Measurements from ENCODE around the gene LMOD3. TPM values are rescaled to one million over a fixed set of nuclear protein-coding genes. Genes with fewer than 3 reads are reported as not detected.

The LMOD3 gene
- total and polyA plus RNA-seq, 9 of the 15 experiments (the other 6 are each of a cell fraction or from before 2014, with no cell fraction given): 0.03 TPM; not detected in 8

DNA sequence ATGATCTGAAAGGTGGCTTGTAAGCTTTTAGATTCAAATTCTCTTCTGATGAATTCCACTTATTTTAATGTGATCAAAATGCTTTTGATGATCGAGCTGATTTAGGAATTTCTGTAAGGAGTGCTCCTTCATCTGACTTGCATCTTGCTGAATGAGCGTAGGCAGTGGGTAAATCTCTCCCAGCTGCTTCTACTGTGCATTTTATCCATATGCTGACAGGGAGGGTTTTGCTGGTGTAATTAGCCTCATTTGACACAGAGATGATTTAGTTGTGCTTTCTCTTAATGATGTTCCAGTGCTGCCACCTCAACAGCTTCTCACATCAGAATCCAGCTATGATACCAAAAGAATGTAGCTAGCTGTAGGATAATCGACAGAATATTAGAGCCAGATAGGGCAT lies 3.8 kb upstream of the LMOD3 start:
- no peak for FAIRE-seq
- H3K4me1 ChIP-seq (replicated peaks in 1 of 2; ENCODE audit: control insufficient read depth in 2 of 2, insufficient read depth in 2 of 2, low read length in 2 of 2): no peaks in the 10 kb centered on the region

More for the DNA sequence above, 3.8 kb upstream of the LMOD3 start:
- ChIA-PET POLR2A (interaction anchor here (0.5 kb wide), 1 partner anchor 544 kb away, joined by 4 read pairs; no protein-coding TSS in a partner anchor), CTCF (ENCODE audit: low intra/inter-chr PET ratio) (no interaction called here)
- no peaks in the 10 kb centered on the region for H3K9me3 ChIP-seq (replicated peaks; ENCODE audit: control insufficient read depth, insufficient read depth, low read depth, low read length)
- H3K27ac ChIP-seq (ENCODE audit: extremely low read depth, low read depth, low read length): no peak overlapping the region
- no TSS peak for BruUV-seq (replicated peaks)
- no peaks in the 10 kb centered on the region for H3K9me1 ChIP-seq (ENCODE audit: control insufficient read depth, insufficient read depth, low read length)
- in situ Hi-C loops (cut with MboI) (no loop called here), intact Hi-C loops (cut with micrococcal nuclease) (no loop called here)
- no peaks in the 10 kb centered on the region for H3K79me2 ChIP-seq (ENCODE audit: control insufficient read depth, insufficient read depth, low read length)
- WGBS (ENCODE audit: insufficient coverage, low coverage, missing lambda C conversion rate): 21% methylated on average over 3 of the region's 3 CpGs
- ATAC-seq (no peak), DNase-seq (ENCODE audit: extremely low read depth in 1 of 4, low spot score in 3 of 4) (no peak)
- TF ChIP-seq, protein P1, sequence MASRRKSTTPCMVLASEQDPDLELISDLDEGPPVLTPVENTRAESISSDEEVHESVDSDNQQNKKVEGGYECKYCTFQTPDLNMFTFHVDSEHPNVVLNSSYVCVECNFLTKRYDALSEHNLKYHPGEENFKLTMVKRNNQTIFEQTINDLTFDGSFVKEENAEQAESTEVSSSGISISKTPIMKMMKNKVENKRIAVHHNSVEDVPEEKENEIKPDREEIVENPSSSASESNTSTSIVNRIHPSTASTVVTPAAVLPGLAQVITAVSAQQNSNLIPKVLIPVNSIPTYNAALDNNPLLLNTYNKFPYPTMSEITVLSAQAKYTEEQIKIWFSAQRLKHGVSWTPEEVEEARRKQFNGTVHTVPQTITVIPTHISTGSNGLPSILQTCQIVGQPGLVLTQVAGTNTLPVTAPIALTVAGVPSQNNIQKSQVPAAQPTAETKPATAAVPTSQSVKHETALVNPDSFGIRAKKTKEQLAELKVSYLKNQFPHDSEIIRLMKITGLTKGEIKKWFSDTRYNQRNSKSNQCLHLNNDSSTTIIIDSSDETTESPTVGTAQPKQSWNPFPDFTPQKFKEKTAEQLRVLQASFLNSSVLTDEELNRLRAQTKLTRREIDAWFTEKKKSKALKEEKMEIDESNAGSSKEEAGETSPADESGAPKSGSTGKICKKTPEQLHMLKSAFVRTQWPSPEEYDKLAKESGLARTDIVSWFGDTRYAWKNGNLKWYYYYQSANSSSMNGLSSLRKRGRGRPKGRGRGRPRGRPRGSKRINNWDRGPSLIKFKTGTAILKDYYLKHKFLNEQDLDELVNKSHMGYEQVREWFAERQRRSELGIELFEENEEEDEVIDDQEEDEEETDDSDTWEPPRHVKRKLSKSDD (conservative IDR thresholded peaks at IDR 0.05; ENCODE audit: low read length): no peak
- no peak for TF ChIP-seq ZKSCAN8 (CRISPR knock-in tag; IDR thresholded peaks at IDR 0.05)
- TF ChIP-seq, protein P2, sequence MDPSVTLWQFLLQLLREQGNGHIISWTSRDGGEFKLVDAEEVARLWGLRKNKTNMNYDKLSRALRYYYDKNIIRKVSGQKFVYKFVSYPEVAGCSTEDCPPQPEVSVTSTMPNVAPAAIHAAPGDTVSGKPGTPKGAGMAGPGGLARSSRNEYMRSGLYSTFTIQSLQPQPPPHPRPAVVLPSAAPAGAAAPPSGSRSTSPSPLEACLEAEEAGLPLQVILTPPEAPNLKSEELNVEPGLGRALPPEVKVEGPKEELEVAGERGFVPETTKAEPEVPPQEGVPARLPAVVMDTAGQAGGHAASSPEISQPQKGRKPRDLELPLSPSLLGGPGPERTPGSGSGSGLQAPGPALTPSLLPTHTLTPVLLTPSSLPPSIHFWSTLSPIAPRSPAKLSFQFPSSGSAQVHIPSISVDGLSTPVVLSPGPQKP (CRISPR knock-in tag; IDR thresholded peaks at IDR 0.05): no peak
- no peak for TF ChIP-seq SLC30A9 (CRISPR knock-in tag; IDR thresholded peaks at IDR 0.05)
- no peak for TF ChIP-seq SRSF9 (IDR thresholded peaks at IDR 0.05; ENCODE audit: borderline replicate concordance, low read depth, low read length)
- H3K4me2 ChIP-seq (ENCODE audit: insufficient read depth, low read length): no peak overlapping the region
- no peaks in the 10 kb centered on the region for H3K36me3 ChIP-seq (ENCODE audit: control insufficient read depth, insufficient read depth, low read length)
- H3K9ac ChIP-seq (ENCODE audit: insufficient read depth in 1 of 2, low read depth in 2 of 2, low read length in 2 of 2): no peak overlapping the region
- H4K20me1 ChIP-seq (replicated peaks; ENCODE audit: control insufficient read depth, insufficient read depth, low read length): no peaks in the 10 kb centered on the region
- no peak overlapping the region for H2AFZ ChIP-seq (ENCODE audit: low read depth, low read length)
- H3K4me3 ChIP-seq: no peak overlapping the region
- no peaks in the 10 kb centered on the region; a peak in 1 of 5 replicates for H3K27me3 ChIP-seq (ENCODE audit: control insufficient read depth in 2 of 2, insufficient read depth in 2 of 2, low read length in 2 of 2)

All from K562 (cell line).